ENCODE results near the gene DALRD3. TPM values are rescaled to one million over a fixed set of nuclear protein-coding genes. Genes with fewer than 3 reads are reported as not detected.

DALRD3 gene
- total RNA-seq, 2 donors from 2014 or later: 9.5 to 11.8 TPM

DNA sequence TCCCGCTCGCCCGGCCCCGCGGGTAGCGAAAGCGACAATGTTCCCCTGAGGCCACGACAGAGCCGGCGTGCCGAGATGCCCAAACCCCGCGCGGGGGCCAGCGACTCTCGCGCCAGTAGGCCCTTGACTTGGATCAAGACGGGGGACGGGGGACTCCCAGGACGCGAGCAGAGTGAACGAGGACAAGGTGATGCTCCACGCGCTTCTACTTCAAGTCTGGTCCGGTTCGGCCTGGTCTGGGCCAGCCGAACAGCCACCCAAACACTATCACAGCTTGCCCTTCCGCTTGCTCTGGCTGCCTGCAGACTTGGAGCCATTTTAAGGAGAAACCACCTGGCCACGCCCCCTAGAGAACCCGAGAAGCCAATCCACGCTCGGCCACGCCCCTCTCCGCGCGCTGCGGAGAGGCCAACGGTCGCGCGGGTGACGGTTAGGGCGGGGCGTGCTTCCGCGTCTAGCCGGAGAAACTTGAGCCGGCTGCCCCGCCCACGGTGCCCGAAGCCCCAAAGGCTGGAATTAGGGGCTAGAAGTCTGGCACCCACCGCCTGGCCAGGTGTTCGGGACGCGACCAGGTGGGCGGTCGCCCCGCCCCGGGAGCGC, 2.9 kb upstream of the DALRD3 start:
- peak overlapping the region; percentile 85 to 94 for H3K4me3 ChIP-seq
- no peaks in the 10 kb centered on the region for H3K9me3 ChIP-seq
- H3K4me1 ChIP-seq: peaks cover 0 to 64% of the 10 kb centered on the region in 2 donors
- peaks cover 39% of the 10 kb centered on the region for H3K36me3 ChIP-seq
- H3K27me3 ChIP-seq: no peaks in the 10 kb centered on the region
- peak; percentile 99 for DNase-seq (ENCODE audit: low spot score)
- H3K27ac ChIP-seq: peak overlapping the region; percentile 100
- TF ChIP-seq CTCF (IDR thresholded peaks at IDR 0.05): no peak

DNA sequence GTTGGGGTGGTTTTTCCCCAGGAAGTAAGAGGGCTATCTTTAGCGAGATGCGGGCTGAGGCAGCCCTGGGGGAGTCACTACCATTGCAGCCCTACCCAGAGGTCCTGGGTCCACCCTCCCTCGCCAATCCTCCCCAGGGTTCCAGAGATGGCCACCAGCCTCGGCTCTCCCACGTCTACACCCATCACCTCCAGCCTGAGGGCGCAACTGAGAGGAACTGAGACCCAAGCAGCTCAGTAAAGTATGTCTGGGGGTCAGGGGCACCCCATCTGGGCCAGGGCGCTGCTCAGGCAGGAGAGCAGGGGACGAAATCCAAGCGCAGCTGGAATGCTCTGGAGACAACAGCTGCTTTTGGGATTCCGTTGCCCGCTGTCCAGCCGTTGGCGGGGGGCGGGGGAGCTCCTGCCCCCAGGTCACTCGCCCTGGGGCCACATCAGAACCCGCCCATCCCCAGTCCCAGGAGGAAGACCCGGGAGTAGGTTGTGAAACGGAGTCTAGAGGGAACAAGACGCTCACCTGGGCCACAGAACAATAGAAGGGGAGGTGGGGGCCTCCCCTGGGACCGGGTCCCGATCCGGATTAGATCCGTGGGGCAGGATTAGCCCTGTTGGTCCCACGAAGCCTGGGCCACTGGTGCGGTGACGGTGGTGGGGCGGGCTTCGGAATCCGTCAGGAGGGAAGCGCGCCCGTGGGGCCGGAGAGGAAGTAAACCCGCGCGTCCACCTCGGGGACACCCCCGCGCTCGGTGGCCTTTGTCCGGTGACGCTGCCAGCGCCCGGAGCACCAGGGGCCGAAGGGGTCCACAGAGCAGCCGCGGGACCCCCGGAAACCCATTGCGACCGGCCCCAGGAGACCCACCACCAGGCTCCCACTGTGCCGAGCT, 2.2 kb upstream of the DALRD3 start:
- DNase-seq (ENCODE audit: low spot score): no peak
- no peak for TF ChIP-seq CTCF (IDR thresholded peaks at IDR 0.05)

GRCh38 chr3:49019941-49020329, 1.6 kb upstream of the DALRD3 start:
- Histone ChIP-seq H3K27me3 (no peaks in the 10 kb centered on the region), H3K9me3 (no peaks in the 10 kb centered on the region), H3K4me1 (peaks cover 0 to 50% of the 10 kb centered on the region in 2 donors), H3K4me3 (peak overlapping the region; percentile 85 to 94), H3K27ac (peak overlapping the region; percentile 100), H3K36me3 (peaks cover 39% of the 10 kb centered on the region)
- TF ChIP-seq CTCF (IDR thresholded peaks at IDR 0.05): no peak
- no peak for DNase-seq (ENCODE audit: low spot score)

More for the DNA sequence above, 2.2 kb upstream of the DALRD3 start:
- Histone ChIP-seq H3K4me3 (peak overlapping the region; percentile 85 to 94), H3K9me3 (no peaks in the 10 kb centered on the region), H3K4me1 (peaks cover 0 to 57% of the 10 kb centered on the region in 2 donors), H3K27me3 (no peaks in the 10 kb centered on the region), H3K36me3 (peaks cover 39% of the 10 kb centered on the region), H3K27ac (peak overlapping the region; percentile 100)

GRCh38 chr3:49018707-49019006, 277 bp upstream of the DALRD3 start:
- H3K27me3 ChIP-seq: no peaks in the 10 kb centered on the region
- H3K36me3 ChIP-seq: peaks cover 34% of the 10 kb centered on the region
- peak overlapping the region; percentile 74 to 90 for H3K4me3 ChIP-seq
- no peaks in the 10 kb centered on the region for H3K9me3 ChIP-seq
- no peak for TF ChIP-seq CTCF (IDR thresholded peaks at IDR 0.05)
- peaks cover 0 to 49% of the 10 kb centered on the region in 2 donors for H3K4me1 ChIP-seq
- no peak for DNase-seq (ENCODE audit: low spot score)
- peak overlapping the region; percentile 64 to 78 for H3K27ac ChIP-seq

- no peak for DNase-seq (ENCODE audit: low spot score)
- H3K9me3 ChIP-seq: no peaks in the 10 kb centered on the region
- H3K36me3 ChIP-seq: peaks cover 26% of the 10 kb centered on the region
- peak overlapping the region; percentile 64 to 78 for H3K27ac ChIP-seq
- no peaks in the 10 kb centered on the region for H3K27me3 ChIP-seq
- no peak for TF ChIP-seq CTCF (IDR thresholded peaks at IDR 0.05)
- peak overlapping the region; percentile 74 to 90 for H3K4me3 ChIP-seq
- peaks cover 0 to 48% of the 10 kb centered on the region in 2 donors for H3K4me1 ChIP-seq
Measured at GRCh38 chr3:49017229-49017970, 980 bp downstream of the DALRD3 start.
